ENCODE measurements around the gene DYNC2LI1.

Gene DYNC2LI1

DNA sequence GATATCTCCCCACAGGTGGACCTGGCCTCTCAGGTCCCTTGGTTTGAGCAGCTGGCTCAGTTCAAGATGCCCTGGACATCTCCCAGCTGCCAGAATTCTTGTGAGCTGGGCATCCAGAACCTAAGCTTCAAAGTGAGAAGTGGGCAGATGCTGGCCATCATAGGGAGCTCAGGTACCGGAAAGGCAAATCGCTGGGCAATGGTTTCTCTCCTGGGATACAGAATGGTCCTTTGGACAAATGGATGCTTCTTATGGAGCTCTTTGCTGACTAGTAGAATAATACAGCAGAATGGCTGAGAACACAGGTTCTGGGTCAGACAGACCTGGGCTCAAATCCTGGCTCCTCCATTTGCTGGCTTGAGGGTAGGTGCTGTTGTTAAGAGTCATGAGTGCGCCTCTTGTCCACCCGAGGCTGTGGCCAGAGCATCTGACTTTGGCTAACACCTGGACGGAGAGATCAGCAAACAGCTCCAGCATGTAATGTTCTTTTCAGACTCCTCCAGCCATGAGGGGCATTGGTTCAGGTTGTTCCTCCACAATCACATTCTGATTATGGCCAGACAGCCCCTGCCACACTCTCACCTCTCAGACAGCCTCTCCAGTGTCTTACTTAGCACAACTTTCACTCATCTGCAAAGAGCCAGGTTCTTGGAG is 72.4 kb downstream of the DYNC2LI1 start:
- no peak for DNase-seq (ENCODE audit: low read depth)

DNA sequence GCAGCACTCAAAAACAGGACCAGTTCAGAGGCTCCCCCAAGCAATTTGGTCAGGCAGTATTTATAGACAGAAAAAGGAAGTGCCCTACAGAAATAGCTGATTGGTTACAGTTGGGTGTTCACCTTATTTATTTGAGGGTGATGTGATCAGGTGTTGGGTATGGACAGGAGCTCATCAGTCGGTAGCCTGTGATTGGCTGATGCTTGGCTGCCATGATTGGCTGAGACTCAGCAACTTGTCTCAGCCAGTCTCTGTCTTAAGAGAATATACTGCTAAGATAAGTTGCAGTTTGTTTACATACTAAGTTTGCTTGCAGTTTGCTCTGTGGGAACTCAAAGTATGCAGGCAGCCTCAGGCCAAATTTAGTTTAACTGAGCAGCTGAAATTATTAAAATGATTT is 74.4 kb downstream of the DYNC2LI1 start:
- DNase-seq (ENCODE audit: low read depth) = no peak

DNA sequence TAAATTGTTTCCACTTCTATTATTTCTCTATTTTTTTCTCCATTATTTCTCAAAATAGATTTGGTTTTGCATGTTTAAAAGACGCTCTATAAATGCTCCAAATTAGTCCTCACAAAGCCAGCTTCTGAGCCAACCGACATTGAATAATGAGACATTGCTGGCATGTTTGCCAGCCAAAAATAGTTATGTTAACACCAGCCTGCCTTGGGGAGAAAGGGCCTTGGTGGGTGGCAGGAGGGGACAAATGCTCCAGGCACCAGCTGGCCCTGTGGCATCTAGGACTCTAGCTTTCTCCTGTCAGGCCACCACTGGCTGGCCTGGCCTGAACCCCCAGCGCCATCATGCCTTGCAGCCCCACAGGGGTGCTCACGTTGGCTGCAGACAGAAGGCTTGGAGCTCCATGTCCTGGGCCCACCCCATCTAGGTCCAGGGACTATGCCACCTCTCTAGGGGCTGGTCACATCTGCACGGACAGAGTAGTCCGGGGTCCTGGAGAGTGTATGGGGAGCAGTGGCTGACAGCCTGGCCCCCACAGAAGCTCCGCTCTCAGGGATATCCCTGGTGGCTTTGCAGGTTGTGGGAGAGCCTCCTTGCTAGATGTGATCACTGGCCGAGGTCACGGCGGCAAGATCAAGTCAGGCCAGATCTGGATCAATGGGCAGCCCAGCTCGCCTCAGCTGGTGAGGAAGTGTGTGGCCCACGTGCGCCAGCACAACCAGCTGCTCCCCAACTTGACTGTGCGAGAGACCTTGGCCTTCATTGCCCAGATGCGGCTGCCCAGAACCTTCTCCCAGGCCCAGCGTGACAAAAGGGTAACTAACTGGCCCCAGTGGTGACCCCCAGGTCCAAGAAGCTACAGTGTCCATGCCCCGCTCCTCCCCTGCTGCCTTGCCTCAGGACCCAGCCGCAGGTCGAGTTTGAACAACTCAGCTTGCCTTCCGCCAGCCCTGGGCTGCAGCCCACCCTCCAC is 77.5 kb downstream of the DYNC2LI1 start:
- DNase-seq (ENCODE audit: low read depth) = no peak

DNA sequence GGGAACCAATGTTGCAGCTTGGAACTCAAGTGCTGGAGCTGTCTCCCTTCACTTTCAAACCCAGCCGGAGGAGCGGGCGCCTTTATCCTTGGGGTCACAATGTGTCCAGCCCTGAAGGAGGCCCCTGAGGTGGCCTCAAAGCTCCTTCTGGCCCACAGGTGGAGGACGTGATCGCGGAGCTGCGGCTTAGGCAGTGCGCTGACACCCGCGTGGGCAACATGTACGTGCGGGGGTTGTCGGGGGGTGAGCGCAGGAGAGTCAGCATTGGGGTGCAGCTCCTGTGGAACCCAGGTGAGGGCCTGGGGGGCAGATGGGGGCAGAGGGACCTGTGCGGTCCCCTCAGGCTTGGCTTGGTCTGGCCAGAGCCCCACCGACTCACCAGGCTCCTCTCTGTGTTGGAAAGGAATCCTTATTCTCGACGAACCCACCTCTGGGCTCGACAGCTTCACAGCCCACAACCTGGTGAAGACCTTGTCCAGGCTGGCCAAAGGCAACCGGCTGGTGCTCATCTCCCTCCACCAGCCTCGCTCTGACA is 78.4 kb downstream of the DYNC2LI1 start:
- no peak for DNase-seq (ENCODE audit: low read depth)

DNA sequence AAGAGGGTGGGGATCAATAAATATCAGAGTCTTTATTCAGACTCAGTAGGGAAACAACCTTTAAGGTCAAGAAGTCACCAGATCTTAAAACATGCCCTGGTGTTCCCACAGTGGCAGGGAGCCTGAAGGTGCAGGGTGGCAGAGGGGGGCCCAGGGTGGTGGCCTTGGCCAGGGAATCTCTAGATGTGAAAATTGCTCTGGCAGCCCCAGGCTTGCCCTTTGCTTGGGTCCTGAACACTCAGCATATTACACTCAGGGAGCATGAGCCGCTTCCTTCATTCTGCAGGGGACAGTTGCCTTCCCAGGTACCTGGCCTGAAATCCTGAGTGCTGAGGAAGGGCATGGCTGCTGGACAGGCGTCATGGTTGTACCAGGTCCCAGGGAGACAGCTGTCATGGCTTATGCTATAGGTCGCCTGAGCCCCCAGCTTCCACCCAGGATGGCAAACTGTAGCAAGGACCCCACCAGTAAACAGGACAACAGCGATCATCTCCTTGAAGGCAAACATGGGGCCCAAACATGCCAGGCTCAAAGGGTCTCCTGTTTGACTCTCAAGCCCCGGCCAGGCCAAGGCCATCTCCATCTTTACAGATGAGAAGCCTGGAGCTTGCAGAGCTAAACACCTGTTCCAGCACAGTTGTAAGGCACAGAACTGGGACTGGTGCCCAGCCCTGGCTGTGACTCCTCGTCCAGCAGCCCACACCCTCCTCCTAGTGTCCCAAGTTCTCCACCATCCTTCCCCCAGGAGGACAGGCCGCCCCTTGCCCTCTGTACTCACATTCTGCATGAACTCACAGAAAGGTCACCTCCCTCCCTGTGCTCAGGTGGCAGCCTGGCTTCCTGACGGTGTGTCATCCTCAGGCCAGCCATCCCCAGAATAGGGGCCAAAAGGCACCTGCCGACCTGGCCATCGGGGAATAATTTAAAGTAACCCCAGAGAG is 79.6 kb downstream of the DYNC2LI1 start:
- DNase-seq (ENCODE audit: low read depth) = no peak

DNA sequence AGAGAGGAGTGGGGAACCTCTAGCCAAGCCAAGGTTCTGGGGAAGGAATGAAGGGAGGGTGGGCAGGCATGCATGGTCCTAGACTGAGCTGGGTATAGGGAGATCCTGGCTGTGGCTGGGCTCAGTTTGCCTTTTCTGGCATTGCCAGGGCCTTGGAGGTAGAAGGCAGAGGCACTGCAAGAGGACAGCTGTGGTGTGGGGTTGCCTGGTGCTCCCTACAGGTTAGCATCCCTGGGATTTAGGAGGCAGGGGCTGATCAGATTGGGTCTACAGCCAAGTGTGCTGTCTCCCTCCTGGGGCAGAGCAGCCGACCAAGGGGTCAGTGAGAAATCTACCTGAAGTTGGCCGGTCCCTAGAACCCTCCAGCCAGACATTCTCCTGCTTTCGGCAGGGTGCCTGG is 80.8 kb downstream of the DYNC2LI1 start:
- DNase-seq (ENCODE audit: low read depth) = no peak

DNA sequence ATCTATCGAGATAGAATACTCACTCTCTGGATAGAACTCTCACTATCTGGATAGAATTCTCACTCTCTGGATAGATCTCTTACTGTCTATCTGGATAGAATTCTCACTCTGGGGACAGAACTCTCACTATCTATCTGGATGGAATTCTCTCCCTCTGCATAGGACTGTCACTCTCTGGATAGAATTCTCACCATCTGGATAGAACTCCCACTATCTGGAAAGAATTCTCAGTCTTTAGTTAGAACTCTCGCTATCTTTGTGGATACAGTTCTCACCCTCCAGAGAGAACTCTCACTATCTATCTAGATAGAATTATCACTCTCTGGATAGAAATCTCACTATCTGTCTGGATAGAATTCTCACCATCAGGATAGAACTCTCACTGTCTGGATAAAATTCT is 81.5 kb downstream of the DYNC2LI1 start:
- DNase-seq (ENCODE audit: low read depth) = no peak
